Mesenchymal stem cell (in vitro differentiated cells and primary cell): Measurements from ENCODE around the gene IL24.
"Not testable (repeated sequence)": the region's sequence is repeated elsewhere in the genome, so short reads cannot be mapped to it uniquely, and the experiment has no call there.

Source experiments
- DNase-seq: peaks from one replicate; pipeline ENCODE4 v3.0.0-alpha.2; 2013
- H2AFZ ChIP-seq: one replicate; pipeline ENCODE4 v1.6.1; 2013; ENCODE audit warnings: low read depth, mild to moderate bottlenecking, control low read depth, inconsistent platforms, low read length, moderate library complexity
- H2AK5ac ChIP-seq: 2 replicates; pipeline ENCODE4 v1.6.1; 2013; ENCODE audit warnings: low read length, moderate library complexity, mild to moderate bottlenecking, inconsistent platforms; ENCODE audit not compliant: severe bottlenecking
- H2BK120ac ChIP-seq: one replicate; pipeline ENCODE4 v1.6.1; 2013; ENCODE audit warnings: low read depth, mild to moderate bottlenecking, inconsistent platforms, low read length, moderate library complexity
- H2BK12ac ChIP-seq, 2 experiments: one replicate each; pipeline ENCODE4 v1.6.1; 2013; ENCODE audit warnings: inconsistent platforms in 2 of 2, low read length in 2 of 2, mild to moderate bottlenecking in 2 of 2, moderate library complexity in 2 of 2, control low read depth in 1 of 2
- H2BK15ac ChIP-seq: one replicate; pipeline ENCODE4 v1.6.1; 2013; ENCODE audit warnings: mild to moderate bottlenecking, low read depth, inconsistent platforms; ENCODE audit not compliant: poor library complexity, severe bottlenecking
- H2BK5ac ChIP-seq: 2 replicates; pipeline ENCODE4 v1.6.1; 2013; ENCODE audit warnings: low read depth, mild to moderate bottlenecking, low read length, control low read depth, inconsistent platforms; ENCODE audit not compliant: poor library complexity, severe bottlenecking
- H3K14ac ChIP-seq, 2 experiments: one replicate each; pipeline ENCODE4 v1.6.1; 2013; ENCODE audit warnings: inconsistent platforms in 2 of 2, low read length in 2 of 2, control low read depth in 1 of 2, mild to moderate bottlenecking in 1 of 2, moderate library complexity in 1 of 2
- H3K18ac ChIP-seq, 2 experiments: one replicate each; pipeline ENCODE4 v1.6.1; 2013; ENCODE audit warnings: inconsistent platforms in 2 of 2, low read length in 2 of 2, control low read depth in 1 of 2, low read depth in 1 of 2, mild to moderate bottlenecking in 1 of 2
- H3K23ac ChIP-seq, 2 experiments: one replicate each; pipeline ENCODE4 v1.6.1; 2013; ENCODE audit warnings: inconsistent platforms in 2 of 2, low read length in 2 of 2, mild to moderate bottlenecking in 2 of 2, moderate library complexity in 2 of 2, control low read depth in 1 of 2
- H3K27ac ChIP-seq: 2 replicates; pipeline ENCODE4 v1.5.1; 2013; ENCODE audit warnings: mild to moderate bottlenecking, moderate library complexity, low read length, control low read depth, inconsistent platforms; ENCODE audit not compliant: poor library complexity, severe bottlenecking
- H3K27me3 ChIP-seq, 2 experiments: 2 replicates each; pipeline versions ENCODE4 v1.6.1 to v1.7.0; 2013; ENCODE audit warnings: low read length in 2 of 2, mild to moderate bottlenecking in 2 of 2, moderate library complexity in 2 of 2, control low read depth in 1 of 2, inconsistent platforms in 1 of 2; ENCODE audit not compliant: control insufficient read depth in 1 of 2, insufficient read depth in 1 of 2
- H3K36me3 ChIP-seq, 2 experiments: 2 replicates each; pipeline versions ENCODE4 v1.6.1 to v1.7.0; 2013; ENCODE audit warnings: low read length in 2 of 2, control low read depth in 1 of 2, inconsistent platforms in 1 of 2, low read depth in 1 of 2, mild to moderate bottlenecking in 1 of 2; ENCODE audit not compliant: insufficient read depth in 2 of 2, control insufficient read depth in 1 of 2
- H3K4ac ChIP-seq, 2 experiments: one replicate each; pipeline ENCODE4 v1.6.1; 2013; ENCODE audit warnings: inconsistent platforms in 2 of 2, low read length in 2 of 2, mild to moderate bottlenecking in 2 of 2, moderate library complexity in 2 of 2, control low read depth in 1 of 2, low read depth in 1 of 2
- H3K4me1 ChIP-seq: 2 replicates; pipeline ENCODE4 v1.6.1; 2013; ENCODE audit warnings: low read depth, low read length, control low read depth; ENCODE audit not compliant: control insufficient read depth, insufficient read depth
- H3K4me2 ChIP-seq: 2 replicates; pipeline ENCODE4 v1.6.1; 2013; ENCODE audit warnings: low read length, mild to moderate bottlenecking, inconsistent platforms; ENCODE audit not compliant: poor library complexity, severe bottlenecking
- H3K4me3 ChIP-seq, 2 experiments: 2 replicates each; pipeline versions ENCODE4 v1.5.1 to v1.7.0; 2013; ENCODE audit warnings: low read length in 2 of 2, mild to moderate bottlenecking in 2 of 2, control low read depth in 1 of 2, low read depth in 1 of 2; ENCODE audit not compliant: insufficient read depth in 1 of 2
- H3K79me1 ChIP-seq: replicated peaks from 2 replicates; pipeline ENCODE4 v1.6.1; 2013; ENCODE audit warnings: mild to moderate bottlenecking, control low read depth, low read length, inconsistent platforms; ENCODE audit not compliant: poor library complexity, severe bottlenecking
- H3K9ac ChIP-seq: 2 replicates; pipeline ENCODE4 v1.7.0; 2013; ENCODE audit warnings: mild to moderate bottlenecking, low read length, moderate library complexity
- H3K9me3 ChIP-seq: 2 replicates; pipeline ENCODE4 v1.7.0; 2013; ENCODE audit warnings: mild to moderate bottlenecking, low read length; ENCODE audit not compliant: control insufficient read depth
- H4K8ac ChIP-seq: one replicate; pipeline ENCODE4 v1.6.1; 2013; ENCODE audit warnings: inconsistent platforms, mild to moderate bottlenecking, low read length, moderate library complexity
- H4K91ac ChIP-seq: one replicate; pipeline ENCODE4 v1.6.1; 2013; ENCODE audit warnings: mild to moderate bottlenecking, low read length, inconsistent platforms
- WGBS: methylation state at CpG from one replicate; pipeline ENCODE4 v1.1.7; 2013; ENCODE audit warnings: mixed read lengths; 5-methylcytosine and 5-hydroxymethylcytosine counted together

Gene IL24

GRCh38 chr1:206852662-206853061 is 44.6 kb upstream of the IL24 start:
- H3K27me3 ChIP-seq, result peaks cover 0 to 21% of the 10 kb centered on the region in 2 experiments
- H3K79me1 ChIP-seq, H3K9ac ChIP-seq, H3K4me3 ChIP-seq, H4K8ac ChIP-seq, H2BK120ac ChIP-seq, H3K4me2 ChIP-seq, H3K4me1 ChIP-seq, H3K27ac ChIP-seq, H2BK12ac ChIP-seq, H3K18ac ChIP-seq, H2AFZ ChIP-seq, H2BK5ac ChIP-seq, H2AK5ac ChIP-seq, H2BK15ac ChIP-seq, H4K91ac ChIP-seq, H3K14ac ChIP-seq, H3K4ac ChIP-seq, H3K9me3 ChIP-seq, H3K36me3 ChIP-seq, H3K23ac ChIP-seq, DNase-seq: not testable (repeated sequence)
- WGBS, result 93% methylated on average over 1 of the region's 2 CpGs

DNA sequence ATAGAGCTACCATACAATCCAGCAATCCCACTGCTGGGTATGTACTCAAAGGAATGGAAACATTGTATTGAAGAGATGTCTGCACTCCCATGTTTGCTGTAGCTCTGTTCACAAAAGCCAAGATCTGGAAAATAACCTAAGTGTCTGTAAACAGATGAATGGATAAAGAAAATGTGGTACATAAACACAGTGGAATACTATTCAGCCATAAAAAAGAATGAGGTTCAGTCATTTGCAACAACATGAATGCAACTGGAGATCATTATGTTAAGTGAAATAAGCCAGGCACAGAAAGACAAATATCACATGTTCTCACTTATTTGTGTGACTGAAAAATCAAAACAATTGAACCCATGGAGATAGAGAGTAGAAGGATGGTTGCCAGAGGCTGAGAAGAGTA is 43.5 kb upstream of the IL24 start:
- not testable (repeated sequence) for H3K9ac ChIP-seq, H3K23ac ChIP-seq, H2BK120ac ChIP-seq, H2BK5ac ChIP-seq, H3K4me3 ChIP-seq, H3K27ac ChIP-seq, H3K4me1 ChIP-seq, H2AK5ac ChIP-seq, H3K4ac ChIP-seq, H3K9me3 ChIP-seq, H3K79me1 ChIP-seq, H2BK15ac ChIP-seq, H3K4me2 ChIP-seq, H3K18ac ChIP-seq, H4K8ac ChIP-seq, H3K36me3 ChIP-seq, H3K14ac ChIP-seq, H2BK12ac ChIP-seq, H4K91ac ChIP-seq, H2AFZ ChIP-seq, DNase-seq
- H3K27me3 ChIP-seq, result peaks cover 0 to 23% of the 10 kb centered on the region in 2 experiments

GRCh38 chr1:206854401-206855129 is 42.7 kb upstream of the IL24 start:
- WGBS, result 81% methylated on average over 2 of the region's 3 CpGs
- H3K27ac ChIP-seq, result no peak overlapping the region
- no peak overlapping the region for H2AFZ ChIP-seq
- peak overlapping the region in 1 of 2 experiments; percentile 83 for H3K23ac ChIP-seq
- no peaks in the 10 kb centered on the region for H3K4me1 ChIP-seq
- H3K18ac ChIP-seq, result no peak overlapping the region
- H3K4me2 ChIP-seq, result no peak overlapping the region
- no peaks in the 10 kb centered on the region for H3K9me3 ChIP-seq
- H3K4ac ChIP-seq, result no peak overlapping the region
- no peak overlapping the region for H2BK5ac ChIP-seq
- no peaks in the 10 kb centered on the region for H3K79me1 ChIP-seq
- DNase-seq, result no peak
- no peak overlapping the region for H2AK5ac ChIP-seq
- H4K8ac ChIP-seq, result no peak overlapping the region
- H2BK120ac ChIP-seq, result no peak overlapping the region
- H2BK12ac ChIP-seq, result no peak overlapping the region
- H2BK15ac ChIP-seq, result no peak overlapping the region
- peaks cover 8 to 30% of the 10 kb centered on the region in 2 experiments for H3K27me3 ChIP-seq
- H3K9ac ChIP-seq, result no peak overlapping the region
- no peak overlapping the region for H3K4me3 ChIP-seq
- H3K36me3 ChIP-seq, result no peaks in the 10 kb centered on the region
- no peak overlapping the region for H4K91ac ChIP-seq
- no peak overlapping the region for H3K14ac ChIP-seq

DNA sequence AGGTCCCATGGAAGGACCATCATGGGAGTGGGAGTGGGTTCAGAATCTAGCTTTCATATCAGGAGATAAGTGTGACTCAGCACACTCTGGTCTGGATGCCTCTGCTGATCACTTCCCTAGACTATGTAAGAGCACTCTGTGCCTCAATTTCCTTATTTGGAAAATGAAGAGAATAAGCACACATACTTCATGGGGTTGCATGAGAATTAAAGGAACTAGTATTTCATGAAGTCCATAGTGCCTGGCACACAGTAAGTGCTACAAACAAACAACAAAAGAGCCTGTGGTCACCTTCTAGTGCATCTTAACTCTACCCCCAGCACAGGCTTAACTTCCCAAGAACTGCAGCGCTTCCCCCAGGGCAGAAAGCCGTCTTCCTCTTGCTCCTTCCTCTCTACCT is 41.4 kb upstream of the IL24 start:
- Histone ChIP-seq H3K27ac (no peak overlapping the region), H3K9me3 (no peaks in the 10 kb centered on the region), H2BK120ac (no peak overlapping the region), H3K4me2 (no peak overlapping the region), H3K36me3 (no peaks in the 10 kb centered on the region), H2BK15ac (no peak overlapping the region), H2BK5ac (no peak overlapping the region), H2BK12ac (peak overlapping the region in 1 of 2 experiments; percentile 48), H4K91ac (no peak overlapping the region), H3K79me1 (no peaks in the 10 kb centered on the region), H3K23ac (no peak overlapping the region), H3K9ac (no peak overlapping the region), H2AFZ (no peak overlapping the region), H2AK5ac (no peak overlapping the region), H3K27me3 (peaks cover 15 to 38% of the 10 kb centered on the region in 2 experiments), H3K14ac (no peak overlapping the region), H3K4me1 (no peaks in the 10 kb centered on the region), H3K4ac (no peak overlapping the region), H3K4me3 (no peak overlapping the region), H3K18ac (peak overlapping the region in 1 of 2 experiments; percentile 12), H4K8ac (no peak overlapping the region)
- 92% methylated on average over 2 of the region's 2 CpGs for WGBS
- no peak for DNase-seq
